GM10847 (cell line): ENCODE data around the gene RBM47.
A peak's percentile ranks its signal among the peaks of the same experiment; 100 is the strongest.

Experiments
- POLR2A ChIP-seq: IDR thresholded peaks from 2 replicates; pipeline ENCODE4 v1.6.1; 2011; ENCODE audit not compliant: insufficient read length; ENCODE audit errors: extremely low read depth

The RBM47 gene

DNA sequence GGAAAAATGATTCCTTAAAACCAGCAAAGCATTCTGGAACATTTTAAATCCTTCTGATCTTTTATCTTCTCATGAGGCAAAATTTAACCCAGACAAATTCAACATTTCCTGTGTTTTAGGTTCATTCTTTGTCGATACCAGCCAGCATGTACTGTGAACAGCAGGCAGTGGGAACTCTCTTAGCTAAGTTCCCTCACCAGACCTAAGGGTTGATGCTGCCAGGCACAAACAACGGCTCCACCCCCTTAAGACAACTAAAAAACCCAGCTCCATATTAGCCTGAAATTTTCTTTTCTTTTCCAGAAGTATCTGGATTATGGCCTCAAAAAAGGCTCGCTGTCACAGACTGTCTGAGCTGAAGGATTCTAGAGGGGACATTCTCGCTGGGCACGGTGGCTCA, 2.4 kb upstream of the RBM47 start:
- TF ChIP-seq POLR2A, result no peak

DNA sequence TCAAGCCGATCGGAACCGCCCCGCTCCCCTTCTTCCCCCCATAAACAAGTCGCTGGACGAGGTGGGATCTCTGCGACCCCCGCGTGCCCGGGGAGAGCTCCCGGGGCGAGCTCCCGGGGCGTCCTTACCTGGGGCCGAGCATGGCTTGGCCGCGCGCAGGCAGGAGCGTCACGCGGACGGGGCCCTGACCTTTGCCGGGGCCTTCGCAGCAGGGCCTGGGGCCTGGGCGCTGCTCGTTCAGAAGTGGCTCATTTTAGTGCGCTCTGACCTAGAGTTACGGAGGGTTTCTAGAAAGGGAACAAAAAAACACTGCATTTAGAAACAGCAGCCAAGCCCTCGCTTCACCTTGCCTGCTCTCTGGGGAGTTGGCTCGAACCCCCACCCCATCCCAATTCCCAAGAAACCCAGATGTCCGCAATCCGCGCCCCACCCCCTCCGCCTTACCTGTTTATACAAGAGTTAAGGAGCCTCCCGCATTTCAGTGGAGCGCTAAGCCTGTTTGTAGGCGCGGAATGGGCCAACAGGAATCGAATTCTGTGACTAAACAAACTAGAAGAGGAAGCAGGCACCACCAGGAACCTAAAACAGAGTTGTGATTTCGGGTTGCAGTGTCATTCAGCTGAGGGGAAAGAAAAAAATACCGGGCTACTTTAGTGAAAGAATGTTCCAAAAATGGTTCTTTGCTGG, 814 bp upstream of the RBM47 start:
- TF ChIP-seq POLR2A, result peak; percentile 21

DNA sequence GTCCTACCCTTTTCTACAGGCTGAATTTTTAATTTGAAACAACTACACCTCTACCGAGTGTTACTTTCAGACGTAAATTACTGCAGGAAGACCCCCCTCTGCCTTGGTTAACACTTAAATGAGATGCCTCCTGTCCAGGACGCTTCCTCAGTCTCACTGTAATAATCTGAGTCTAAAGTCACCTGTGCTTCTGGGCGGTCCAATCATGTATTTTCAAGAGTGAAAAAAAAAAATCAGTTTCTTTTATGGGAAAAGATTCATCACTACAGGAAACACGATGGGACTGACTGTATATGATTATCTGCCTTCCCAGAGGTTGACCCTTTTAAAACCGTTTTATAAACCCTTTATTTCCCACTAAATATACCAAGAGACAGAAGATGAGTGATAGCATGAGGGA, 776 bp downstream of the RBM47 start:
- no peak for TF ChIP-seq POLR2A

DNA sequence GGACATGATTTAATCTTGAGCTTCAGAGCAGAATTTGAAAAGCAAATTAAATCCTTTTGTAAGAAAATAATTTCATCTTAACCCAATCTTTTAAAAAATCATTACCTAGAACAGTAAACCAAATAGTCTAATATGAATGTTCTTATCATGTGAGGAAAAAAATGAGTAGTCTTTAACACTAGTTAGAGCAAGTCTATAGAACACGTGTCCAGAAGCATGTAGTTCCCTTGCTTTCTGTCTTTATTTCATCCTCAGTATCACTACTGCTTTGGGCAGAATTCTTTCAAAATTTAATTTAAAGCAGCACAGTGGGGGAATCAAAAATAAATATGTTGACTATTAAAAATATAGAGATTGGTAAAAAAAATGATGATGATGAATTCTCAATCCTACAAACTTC, 2.1 kb downstream of the RBM47 start:
- no peak for TF ChIP-seq POLR2A

DNA sequence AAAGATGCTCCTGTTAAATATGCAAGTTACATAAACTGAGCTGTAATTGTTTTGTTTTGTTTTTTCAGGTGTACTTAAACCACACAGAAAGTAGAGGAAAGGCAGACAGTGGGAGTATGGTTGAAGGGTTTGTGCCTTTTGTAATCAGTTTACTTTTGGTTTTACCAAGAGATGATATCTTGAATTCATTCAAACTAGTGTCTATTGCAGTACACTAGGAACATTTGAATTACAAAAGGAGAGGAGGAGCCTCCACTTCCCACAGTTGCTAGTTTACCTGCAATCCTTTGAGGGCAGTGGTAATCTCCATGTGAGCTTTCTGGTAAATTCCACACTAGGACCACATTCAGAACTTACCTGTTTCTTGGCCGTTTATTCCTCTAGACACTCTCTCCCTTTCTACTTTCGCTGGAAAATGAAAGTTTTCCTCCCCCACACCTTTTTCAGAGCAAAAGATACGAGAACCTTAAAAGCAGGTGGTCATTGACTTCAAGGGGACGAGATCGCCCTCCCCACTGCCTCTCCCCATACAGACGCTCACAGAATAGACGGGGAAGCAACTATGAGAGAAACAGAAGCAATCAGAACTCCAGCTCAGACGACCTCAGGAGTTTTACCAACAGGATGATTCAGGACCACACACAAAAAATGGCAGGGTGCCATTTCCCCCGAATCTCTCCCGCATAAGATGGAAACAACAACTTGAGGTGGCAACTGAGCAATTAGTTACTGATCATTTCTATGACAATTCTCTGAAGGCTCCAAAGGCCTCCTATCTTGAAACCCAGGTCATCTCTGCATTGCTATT, 3.3 kb downstream of the RBM47 start:
- no peak for TF ChIP-seq POLR2A

DNA sequence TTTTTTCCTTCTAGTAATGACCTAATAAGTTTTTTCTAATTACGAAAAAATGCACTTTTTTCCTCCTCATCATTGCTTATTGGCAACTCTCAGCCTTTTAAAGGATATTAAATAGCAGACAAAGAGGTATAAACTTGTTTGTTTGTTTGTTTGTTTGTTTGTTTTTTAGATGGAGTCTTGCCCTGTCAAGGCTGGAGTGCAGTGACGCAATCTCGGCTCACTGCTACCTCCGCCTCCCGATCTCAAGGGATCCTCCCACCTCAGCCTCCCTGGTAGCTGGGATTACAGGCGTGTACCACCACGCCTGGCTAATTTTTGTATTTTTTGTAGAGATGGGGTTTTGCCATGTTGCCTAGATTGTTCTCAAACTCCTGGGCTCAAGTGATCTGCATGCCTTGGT, 6.0 kb downstream of the RBM47 start:
- no peak for TF ChIP-seq POLR2A

DNA sequence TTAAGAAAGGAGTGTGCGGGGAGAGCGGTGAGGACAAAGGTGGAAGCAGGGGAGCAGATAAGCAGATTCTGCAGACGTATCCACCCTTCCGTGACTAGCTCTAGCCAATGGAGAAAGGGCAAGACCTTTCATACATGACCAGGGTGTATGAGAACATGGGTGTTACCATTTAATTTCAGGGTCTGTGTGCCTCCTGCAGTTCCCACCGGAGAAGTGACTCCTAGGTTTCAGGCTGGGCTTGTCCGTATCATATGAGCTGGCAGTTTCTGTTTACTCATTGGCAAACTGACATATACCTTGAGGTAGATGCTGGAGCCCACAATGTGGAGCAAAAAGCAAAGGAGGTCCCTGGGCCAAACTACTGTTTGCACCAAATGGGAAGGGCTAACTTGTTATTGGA, 6.8 kb downstream of the RBM47 start:
- TF ChIP-seq POLR2A, result no peak

DNA sequence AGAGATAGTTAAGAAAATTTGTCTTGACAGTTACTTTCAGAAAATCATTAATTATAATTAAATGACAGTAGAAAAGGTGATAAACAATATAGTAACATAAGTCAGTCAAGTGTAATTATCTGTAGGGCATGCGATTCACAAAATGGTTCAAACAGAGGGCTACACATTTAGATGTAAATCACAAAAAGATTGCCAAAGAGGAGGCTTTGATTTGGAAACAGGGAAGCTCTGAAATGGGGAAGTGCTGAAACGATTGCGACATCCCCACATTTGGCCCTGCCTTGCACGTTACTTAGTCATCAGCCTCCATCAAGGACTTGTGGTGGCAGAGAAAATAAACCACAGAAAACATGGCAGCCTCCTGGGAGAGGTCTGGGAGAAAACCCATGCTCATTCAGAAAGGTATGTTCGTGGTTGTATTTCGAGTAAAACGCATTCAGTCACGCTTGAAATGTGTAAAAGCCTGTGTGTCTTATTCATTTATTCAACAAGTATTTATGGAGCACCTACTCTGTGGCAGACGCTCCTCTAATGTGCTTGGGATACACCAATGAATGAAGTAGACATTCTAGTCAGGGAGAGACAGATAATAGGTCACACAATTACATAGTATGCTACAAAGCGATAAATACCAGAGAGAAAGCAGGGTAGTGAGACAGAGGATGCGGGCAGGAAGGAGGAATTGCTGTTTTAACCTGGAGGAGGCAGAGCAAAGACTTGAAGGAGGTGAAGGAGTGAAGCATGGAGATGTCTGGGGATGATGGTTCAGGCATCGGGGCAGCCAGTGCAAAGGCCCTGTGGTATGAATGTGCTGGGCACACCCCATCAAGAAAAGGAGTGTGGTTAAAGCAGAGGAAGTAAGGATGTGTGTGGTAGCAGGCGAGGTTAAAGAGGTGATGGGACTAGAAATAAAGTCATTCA, 7.8 kb downstream of the RBM47 start:
- TF ChIP-seq POLR2A, result no peak

DNA sequence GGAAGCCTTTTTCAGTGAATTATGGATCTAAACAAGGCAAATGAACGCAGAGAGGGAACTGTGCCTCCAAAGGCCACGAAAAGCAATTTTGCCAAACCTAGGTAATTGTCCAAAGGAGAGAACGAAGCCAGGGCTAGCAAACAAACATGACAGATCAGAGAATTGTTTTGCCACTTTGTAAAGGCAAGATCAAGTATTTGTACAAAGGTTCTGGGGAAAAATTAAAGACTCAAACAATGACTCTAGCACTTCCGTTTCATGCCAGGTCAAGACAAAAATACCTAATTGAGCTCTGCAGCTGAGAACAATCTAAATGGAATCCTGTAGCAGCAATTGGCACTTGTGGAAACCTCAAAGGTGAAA, 8.5 kb downstream of the RBM47 start:
- TF ChIP-seq POLR2A, result no peak

DNA sequence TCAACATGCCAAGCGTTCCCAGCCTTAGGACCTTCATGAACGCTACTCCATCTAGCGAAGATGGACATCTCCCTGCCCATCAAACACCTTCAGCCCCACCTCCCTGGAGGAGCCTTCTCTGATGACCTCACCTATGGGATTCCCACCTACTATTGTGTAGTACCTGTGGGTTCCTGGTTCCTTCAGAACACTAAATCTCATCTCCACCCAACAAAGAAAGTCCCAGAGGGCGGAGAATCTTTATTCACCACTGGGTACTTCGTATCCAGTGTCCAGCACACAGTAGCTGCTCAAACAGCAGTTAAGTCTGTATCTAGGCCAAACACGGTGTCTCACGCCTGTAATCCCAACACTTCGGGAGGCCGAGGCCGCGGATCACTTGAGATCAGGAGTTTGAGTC, 10.1 kb downstream of the RBM47 start:
- TF ChIP-seq POLR2A, result no peak

DNA sequence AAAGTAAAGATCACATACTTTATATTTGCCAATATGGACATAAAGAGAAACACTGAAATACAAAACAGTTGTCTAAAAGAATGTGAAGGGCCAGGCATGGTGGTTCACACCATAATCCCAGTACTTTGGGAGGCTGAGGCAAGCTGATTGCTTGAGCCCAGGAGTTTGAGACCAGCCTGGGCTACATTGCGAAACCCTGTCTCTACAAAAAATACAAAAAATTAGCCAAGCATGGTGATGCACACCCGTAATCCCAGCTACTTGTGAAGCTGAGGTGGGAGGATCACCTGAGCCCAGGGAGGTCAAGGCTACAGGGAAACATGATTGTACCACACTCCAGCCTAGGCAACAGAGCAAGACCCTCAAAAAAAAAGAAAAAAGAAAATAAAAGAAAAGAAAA, 11.8 kb downstream of the RBM47 start:
- no peak for TF ChIP-seq POLR2A

DNA sequence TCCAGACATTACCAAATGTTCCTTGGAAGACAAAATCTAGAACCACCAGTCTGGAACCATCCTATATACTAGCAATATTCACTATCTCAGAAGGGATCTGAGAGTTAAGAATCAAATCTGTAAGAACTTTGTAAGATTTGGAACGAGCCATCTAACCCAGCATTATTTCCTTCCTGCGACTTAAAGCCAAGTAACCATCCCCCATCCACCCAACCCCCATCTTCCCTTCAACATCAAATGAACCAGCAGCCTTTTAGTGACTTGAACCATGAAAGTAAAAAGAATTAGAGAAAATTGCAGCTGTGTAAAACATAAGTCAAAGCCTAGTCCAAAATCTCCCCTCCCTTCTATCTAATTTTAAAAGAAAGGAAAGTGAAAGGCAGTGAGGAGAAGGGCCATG, 15.6 kb downstream of the RBM47 start:
- no peak for TF ChIP-seq POLR2A

DNA sequence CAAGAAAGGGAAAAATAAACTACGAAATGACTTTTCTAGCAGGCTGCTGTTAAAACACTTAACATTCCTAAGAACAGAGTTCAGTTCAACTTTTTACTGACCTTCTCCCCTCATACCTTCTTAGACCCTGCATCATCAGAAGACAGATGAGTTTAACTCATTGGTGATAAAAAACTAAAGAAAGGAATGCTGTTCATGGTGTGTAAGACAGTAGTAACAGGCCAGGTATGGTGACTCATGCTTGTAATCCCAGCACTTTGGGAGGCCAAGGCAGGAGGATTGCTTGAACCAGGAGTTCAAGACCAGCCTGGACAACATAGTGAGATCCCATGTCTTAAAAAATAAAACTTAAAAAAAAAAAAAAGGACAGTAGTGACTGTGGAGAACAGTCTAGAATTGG, 16.2 kb downstream of the RBM47 start:
- no peak for TF ChIP-seq POLR2A

DNA sequence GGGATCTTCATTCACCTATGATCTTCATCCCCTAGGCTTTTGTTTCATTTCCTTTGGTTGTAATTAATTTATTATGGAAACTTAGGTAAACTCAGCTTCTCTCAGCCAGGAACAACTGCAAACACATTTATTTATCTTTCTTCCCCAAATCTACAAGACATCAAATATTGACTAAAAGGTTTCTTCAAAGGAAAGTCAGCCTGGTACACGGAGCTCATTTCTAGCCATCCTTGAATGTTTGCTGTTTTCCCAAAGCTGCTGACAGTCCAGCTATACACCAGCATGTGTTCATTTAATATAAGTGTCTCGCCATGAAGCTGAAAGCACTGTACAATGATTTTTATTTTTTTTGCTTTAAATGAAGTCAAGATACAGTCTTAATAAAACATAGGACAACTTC, 16.8 kb downstream of the RBM47 start:
- no peak for TF ChIP-seq POLR2A

DNA sequence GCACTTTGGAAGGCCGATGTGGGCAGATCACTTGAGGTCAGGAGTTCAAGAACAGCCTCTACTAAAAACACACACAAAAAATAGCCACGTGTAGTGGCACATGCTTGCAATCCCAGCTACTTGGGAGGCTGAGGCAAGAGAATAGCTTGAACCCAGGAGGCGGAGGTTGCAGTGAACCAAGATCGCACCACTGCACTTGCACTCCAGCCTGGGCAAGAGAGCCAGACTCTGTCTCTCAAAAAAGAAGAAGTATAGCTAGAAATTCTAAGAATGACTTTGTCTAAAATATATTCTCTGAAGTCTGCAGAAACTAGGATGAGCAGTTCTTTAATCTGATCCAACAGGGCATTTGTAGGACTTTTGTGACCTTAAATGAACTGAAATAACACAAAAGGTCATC, 17.4 kb downstream of the RBM47 start:
- TF ChIP-seq POLR2A, result no peak

DNA sequence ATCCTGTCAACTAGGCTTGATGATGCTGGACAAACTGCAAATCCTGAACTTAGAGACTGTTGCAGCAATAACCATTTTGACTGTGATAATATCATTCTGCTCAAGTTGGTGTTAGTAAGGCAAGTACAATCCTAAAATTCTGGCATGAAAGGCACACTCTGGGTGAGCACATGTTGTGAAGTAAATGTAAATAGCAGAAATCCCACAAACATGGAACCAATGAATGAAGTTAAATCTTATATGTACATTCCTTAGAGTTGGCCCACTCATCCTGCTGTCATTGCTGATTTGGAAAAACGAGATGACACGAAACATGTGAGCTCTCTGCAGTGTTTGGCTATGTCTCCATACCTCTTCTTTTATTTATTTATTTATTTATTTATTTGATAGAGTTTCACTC, 21.0 kb downstream of the RBM47 start:
- TF ChIP-seq POLR2A, result no peak
